DMS153 treated with DMSO at 0.1 percent for 48 hours (cell line): ENCODE measurements around the gene LRFN2.

Experiments used
- DNase-seq: peaks from one replicate; lab custom pipeline; 2025; ENCODE audit not compliant: unreplicated experiment; lab: John Stamatoyannopoulos, UW

The LRFN2 gene

GRCh38 chr6:40386200-40386599 lies 201.0 kb downstream of the LRFN2 start:
- no peak for DNase-seq

GRCh38 chr6:40383348-40384115 lies 203.6 kb downstream of the LRFN2 start:
- no peak for DNase-seq

DNA sequence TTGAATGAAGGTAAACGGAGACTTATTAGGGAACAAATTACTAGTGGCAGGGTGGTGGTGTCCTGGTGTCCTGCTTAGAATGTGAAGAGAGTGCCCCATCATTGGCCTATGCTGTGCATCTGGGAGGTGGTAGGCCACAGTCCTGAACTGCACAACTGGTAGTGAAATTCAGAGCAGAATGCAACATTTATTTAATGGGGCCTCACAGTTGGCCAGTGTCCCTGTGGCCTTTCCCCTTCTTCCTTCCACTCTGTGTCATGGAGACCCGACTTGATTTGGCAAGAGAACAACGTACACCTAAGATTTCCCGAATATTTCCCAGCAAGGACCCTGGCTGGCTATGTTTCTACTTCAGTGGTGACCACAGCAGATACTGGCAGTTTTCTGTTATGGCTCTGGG lies 206.9 kb downstream of the LRFN2 start:
- DNase-seq, result no peak

- no peak for DNase-seq
Measured at GRCh38 chr6:40379811-40380210, 207.4 kb downstream of the LRFN2 start.

DNA sequence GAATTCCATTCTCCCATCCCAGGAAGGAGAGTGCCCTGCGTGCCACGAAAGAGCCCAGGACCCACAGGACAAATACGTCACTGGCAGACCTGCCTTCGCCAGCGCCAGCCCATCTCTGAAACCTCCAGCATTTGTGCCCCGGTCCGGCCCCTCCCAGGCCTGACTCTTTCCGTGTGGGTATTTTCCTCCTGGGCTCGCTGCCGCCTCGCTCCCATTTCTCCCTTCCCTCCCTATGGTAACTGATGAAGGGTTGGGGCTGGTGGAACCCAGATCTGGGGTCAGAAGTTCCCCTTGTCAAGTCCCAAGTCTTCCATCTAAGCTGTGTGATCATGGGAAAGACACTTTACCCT lies 208.5 kb downstream of the LRFN2 start:
- DNase-seq, result no peak

DNA sequence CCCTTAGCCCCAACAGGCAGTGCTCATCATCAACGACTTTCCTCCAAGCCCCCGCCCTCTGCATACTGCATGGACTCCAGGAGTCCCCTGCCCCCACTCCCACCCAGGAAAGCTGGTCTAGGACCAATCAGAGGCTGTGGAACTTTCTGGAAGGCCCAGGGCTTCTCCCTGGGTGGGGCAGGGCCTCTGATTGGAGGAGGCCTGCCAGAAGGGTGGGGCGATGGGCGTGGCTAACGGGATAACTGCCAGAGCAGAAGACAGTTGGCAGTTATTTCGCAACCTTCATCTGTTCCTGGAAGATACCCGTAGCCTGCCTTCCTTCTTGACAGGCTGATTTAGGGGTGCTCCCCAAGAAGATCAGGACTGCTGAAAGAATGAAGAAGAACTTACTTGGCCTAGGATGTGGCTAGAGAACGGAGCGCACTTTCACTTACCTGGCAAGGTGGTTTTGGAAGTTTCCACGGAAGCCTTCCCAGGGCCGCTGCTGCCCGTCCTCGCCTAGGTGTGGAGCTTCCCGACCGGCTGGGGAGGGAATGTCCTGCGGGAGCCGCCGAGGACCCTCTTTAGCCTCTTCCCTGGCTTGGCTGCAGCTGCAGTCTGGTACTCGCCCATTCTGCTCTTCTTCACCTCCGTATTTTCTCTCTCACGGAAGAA lies 209.0 kb downstream of the LRFN2 start:
- no peak for DNase-seq

DNA sequence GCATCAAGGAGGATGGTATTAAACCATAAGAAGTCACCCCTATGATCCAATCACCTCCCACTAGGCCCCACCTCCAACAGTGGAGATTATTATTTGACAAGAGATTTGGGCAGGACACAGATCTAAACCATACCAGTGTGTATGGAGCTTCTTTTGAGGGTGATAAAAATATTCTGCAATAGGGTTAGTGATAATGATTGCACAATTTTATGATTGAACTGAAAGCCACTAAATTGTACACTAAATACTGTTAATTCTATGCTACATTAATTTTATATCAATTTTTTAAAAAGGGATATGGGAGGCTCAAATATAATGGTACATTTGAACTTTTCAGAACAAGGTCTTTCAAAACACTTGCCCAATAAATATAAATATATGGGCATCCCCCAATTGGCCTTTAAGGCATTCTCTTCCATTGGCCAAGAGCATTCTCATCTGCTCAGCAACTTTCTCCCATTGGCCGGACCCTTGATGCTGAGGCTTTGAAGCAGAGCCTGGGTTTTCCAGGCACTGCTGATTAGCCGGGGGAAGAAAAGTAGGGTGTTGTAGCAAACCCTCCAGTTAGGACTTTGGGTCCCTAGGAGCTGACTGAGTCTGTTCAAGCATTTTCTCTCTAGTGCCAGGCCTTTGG lies 209.9 kb downstream of the LRFN2 start:
- no peak for DNase-seq

GRCh38 chr6:40376113-40376650 lies 211.0 kb downstream of the LRFN2 start:
- peak; percentile 46 for DNase-seq

DNA sequence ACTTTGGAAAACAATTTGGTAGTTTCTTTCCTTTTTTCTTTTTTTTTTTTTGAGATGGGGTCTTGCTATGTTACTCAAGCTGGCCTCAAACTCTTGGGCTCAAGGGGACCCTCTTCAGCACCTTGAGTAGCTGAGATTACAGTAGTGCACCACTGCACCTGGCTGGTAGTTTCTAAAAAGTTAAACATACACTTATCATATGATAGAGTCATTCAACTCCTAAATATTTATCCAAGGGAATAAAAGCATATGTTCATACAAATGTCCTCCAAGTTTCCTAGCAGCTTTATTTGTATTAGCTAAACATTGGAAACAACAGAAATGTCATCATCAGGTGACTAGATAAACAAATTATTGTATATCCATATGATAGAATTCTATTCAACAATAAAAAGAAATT lies 213.9 kb downstream of the LRFN2 start:
- no peak for DNase-seq

GRCh38 chr6:40371621-40372020 lies 215.5 kb downstream of the LRFN2 start:
- DNase-seq, result no peak

DNA sequence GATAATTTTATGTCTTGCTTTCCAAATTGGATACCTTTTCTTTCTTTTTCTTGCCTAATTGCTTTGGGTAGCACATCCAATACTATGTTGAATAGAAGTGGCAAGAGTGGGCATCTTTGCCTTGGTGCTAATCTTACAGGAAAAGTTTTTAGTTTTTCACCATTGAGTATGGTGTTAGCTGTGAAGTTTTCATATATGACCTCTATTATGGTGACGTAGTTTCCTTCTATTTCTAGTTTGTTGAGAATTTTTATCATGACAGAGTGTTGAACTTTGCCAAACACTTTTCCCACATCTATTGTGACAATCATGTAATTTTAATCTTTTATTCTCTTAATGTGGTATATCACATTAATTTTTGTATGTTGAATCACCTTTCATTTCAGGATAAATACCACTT lies 216.1 kb downstream of the LRFN2 start:
- DNase-seq, result no peak

- no peak for DNase-seq
Measured at GRCh38 chr6:40369891-40370290, 217.3 kb downstream of the LRFN2 start.

- no peak for DNase-seq
Measured at GRCh38 chr6:40369042-40369441, 218.1 kb downstream of the LRFN2 start.

DNA sequence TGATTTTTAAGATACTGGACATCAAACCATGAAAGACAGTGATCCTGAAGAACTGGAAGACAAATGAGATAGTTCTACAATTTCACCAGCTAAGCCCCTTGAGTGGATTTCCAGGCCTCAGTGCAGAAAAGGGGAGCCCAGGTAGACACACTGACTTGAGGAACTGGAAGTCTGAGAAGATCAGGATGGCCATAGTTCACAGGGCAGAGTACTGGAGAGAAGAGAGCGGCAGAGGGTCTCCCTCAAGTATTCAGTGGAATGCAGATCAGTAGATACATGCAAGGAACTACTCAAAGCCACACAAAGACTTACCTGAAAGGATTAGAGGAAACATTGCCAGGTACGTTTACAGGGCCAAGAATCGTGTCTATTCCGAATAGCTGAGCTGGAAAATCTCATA lies 224.3 kb downstream of the LRFN2 start:
- no peak for DNase-seq

DNA sequence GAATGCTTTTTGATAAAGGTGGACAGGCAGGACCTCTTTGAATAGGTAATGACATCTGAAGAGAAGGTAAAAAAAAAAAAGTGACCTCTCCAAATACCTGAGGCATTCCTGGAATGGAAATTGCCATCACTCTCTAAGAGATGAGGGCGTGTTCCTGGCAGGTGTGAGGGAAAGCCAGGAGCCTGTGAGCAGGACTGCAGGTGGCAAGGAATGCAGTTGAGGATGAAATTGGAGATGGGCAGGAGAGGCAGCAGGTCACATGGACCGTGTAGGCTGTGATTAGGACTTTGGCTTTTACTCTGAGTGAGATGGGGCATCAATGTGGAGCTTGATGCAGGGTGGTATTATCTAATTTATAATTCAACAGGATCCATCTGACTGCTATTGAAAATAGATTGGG lies 227.4 kb downstream of the LRFN2 start:
- peak; percentile 29 for DNase-seq

DNA sequence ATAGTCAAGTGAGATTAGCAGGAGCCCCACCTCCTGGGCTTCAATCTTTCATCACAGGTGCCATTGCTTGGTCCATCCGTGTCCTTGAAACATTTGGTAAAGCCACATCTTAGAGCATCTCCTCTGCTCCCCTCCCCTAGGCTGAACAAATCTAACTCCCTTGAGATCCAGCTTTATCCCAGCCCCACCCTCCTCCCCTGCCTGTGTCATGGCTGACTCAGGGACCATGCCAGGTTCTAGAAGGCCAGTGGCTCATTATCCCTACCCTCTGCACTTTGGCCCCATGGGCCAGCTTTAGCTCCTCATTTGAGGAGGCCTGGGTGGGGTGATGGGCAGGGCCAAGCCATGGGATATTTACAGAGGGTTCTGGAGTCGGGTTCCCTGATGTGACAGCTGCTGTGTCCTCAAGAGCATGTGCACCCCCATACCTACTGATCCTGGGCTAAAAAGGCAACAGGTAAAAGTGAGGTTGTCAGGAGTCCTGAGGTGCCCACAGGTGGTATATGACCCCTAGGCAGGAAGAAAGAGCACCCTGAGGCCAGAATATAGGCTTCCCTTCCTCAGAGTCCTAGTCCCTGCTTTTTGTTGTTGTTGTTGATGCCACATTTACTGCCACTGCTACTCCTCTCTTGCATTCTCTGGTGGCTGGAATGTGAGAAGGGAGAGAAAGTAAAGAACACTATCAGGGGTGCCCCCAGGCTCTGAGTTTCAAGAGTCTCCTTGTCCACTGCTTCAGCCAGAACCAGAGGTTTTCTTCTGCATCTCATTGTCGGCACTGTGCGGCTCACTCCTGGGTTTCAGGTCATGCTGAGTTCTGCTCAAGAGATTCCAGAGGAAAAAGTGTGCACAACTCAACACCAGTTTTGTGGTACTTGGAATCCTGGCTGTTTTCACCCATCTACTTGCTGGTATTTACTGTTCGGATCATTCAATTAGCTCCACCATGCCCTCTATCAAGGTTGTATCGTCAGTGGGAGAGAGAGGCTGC lies 228.4 kb downstream of the LRFN2 start:
- no peak for DNase-seq

DNA sequence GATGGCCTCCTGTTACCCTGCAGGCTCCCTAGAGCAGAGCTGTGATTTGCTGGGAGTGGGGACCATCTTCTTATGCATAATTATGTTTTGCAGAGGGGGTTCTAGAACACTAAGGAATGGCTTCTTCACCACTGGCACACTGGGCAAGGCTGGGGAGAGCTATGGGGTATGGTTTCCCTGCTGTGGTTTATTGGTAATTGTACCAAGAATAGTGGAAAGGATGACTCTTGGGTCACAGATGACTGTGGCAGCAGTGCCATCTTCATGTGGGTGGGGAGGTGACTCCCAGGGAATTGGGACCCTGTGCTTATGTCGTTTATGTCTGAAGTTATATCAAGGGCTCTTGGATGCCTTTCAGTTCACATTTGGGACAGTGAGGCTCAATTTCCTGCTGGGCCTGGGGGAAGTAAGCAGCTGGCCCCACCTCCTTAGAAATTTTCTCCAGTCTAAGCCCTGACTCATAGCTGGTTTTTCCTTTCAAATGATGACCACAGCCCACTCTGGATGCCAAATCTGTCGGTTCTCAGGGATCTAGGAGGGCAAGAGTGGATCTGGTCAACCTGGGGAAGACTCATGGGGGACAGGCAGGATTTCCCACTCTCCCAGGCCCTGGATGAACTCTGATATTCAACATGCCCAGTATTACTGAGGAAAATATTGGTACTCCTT lies 230.8 kb downstream of the LRFN2 start:
- no peak for DNase-seq

DNA sequence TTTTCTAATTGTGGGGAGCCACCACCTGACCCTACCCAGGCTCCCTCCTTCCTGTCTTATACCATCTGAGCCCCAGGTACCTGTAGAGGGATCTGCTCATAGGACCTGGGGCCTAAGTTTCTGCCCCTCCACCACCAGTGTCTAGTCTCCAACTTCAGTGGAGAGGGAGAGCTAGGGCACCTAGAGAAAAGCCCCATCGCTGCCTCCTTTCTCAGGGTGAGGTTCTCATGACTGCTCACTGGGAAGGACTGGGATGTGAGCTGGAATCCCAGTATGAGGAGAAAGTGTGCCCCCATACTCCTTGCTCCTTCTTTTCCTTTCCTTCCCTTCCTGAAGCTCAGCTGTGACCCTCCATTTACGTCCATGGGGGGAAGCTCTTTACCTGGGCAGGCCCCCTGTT lies 231.6 kb downstream of the LRFN2 start:
- DNase-seq, result no peak

DNA sequence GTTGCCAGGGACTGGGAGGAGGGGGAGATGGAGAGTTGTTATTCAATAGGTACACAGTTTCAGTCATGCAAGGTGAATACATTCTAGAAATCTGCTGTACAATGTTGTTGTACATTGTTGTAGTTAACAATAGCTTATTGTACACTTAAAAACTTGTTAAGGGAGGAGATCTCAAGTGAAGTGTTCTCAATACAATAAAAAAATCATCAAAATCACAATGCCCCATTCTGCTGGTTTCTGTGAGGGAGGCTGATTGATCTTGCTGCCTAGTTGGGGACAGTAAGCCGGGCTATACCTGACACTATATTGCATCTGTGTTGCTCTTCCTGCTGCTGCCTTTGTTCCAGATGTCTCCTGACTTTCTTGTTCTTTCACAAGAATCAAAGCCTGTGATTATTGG lies 232.1 kb downstream of the LRFN2 start:
- DNase-seq, result no peak

DNA sequence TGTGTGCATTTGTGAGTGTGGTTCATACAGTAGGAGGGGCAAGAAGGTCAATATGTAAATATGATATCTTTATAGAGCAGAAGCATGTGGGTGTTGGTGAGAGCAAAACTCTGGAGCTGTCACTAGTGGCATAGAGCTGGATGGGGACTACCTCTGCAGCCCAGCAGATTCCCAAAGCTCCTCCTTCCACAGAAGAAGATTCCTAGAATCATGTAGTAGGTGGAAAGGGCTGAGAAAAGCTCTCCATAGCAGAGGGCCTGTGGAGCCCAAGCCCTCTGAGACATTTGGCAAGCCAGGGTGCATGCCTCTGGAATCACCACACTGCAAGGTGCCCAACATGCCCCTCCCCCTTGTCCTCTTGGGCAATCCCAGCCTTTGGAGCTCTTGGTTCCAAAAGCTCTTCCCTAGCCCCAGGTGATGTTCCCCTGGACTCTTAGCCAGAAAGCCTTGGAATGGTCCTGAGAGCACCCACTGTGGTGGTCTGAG lies 233.2 kb downstream of the LRFN2 start:
- no peak for DNase-seq
